ENCODE data around the gene AK8. TPM values are rescaled to one million over a fixed set of nuclear protein-coding genes. Genes with fewer than 3 reads are reported as not detected.

Gene AK8
- total and polyA plus RNA-seq, 2 of the 4 experiments (the other 2 are of a cell fraction), result under 0.01 to 0.09 TPM

DNA sequence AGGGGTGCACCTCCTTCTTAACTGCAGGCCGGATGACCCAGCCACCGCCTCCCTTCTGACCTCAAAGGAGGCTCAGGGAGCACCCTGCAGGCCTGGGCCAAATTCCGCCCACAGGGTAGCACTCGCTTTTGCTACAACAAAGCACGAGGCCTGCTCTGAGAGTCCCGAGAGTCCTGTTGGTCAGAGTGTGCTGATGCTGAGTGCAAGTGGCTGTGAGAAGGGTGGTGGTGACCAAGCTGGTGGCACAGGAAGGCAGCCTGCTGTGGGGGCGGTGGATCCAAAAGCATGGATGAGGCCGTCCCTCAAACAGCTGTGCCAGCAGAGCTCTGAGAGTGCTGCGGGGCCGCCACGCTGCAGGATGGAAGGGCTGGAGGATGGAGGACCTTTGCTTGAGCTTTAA is 101.8 kb downstream of the AK8 start:
- CTCF ChIA-PET, result no interaction called here
- Histone ChIP-seq H3K79me1 (ENCODE audit: low read depth in 1 of 2, low read length in 2 of 2) (no peaks in the 10 kb centered on the region), H3K9me3 (ENCODE audit: control insufficient read depth, insufficient read depth, low read length) (peaks cover 2% of the 10 kb centered on the region; the same call in 1 of the 2 replicates), H4K8ac (ENCODE audit: low read depth in 2 of 2, low read length in 2 of 2) (no peak overlapping the region), H2BK15ac (ENCODE audit: low read depth, low read length) (no peak overlapping the region), H3K9ac (ENCODE audit: low read depth, low read length) (no peak overlapping the region), H3K4me3 (ENCODE audit: insufficient read depth, low read depth, low read length) (no peak overlapping the region), H3K27ac (ENCODE audit: insufficient read depth, low read length) (no peak overlapping the region), H3K4me1 (ENCODE audit: control insufficient read depth, insufficient read depth, low read length) (no peaks in the 10 kb centered on the region), H3K4ac (ENCODE audit: low read depth, low read length) (no peak overlapping the region), H4K5ac (ENCODE audit: low read depth, low read length) (no peak overlapping the region), H3K9me1 (ENCODE audit: insufficient read depth, low read length) (no peaks in the 10 kb centered on the region; the same call in 1 of the 2 replicates), H2AFZ (replicated peaks; ENCODE audit: low read length, poor library complexity) (no peak overlapping the region), H3K18ac (ENCODE audit: low read depth, low read length) (no peak overlapping the region), H2BK120ac (ENCODE audit: low read depth, low read length) (no peak overlapping the region), H2AK9ac (replicated peaks; ENCODE audit: low read depth, low read length, poor library complexity) (no peak overlapping the region), H3K27me3 (ENCODE audit: control insufficient read depth, insufficient read depth, low read length) (peaks cover 18% of the 10 kb centered on the region), H3K14ac (replicated peaks; ENCODE audit: low read depth, low read length) (no peak overlapping the region), H2BK20ac (ENCODE audit: low read depth, low read length) (no peak overlapping the region), H3K56ac (ENCODE audit: extremely low read depth, insufficient read depth, low read length) (no peak overlapping the region), H2BK5ac (ENCODE audit: low read depth, low read length, poor library complexity, severe bottlenecking) (no peak overlapping the region), H4K91ac (ENCODE audit: insufficient read depth, low read depth, low read length) (no peak overlapping the region), H3K23ac (ENCODE audit: low read depth, low read length) (no peak overlapping the region), H3K4me2 (ENCODE audit: low read depth, low read length) (no peak overlapping the region), H2AK5ac (ENCODE audit: low read depth, low read length) (no peak overlapping the region), H4K20me1 (ENCODE audit: insufficient read depth, low read length) (no peaks in the 10 kb centered on the region), H3K36me3 (ENCODE audit: control insufficient read depth, insufficient read depth, low read length) (no peaks in the 10 kb centered on the region)
- WGBS, 2 experiments (ENCODE audit: extremely low coverage in 2 of 2, insufficient read length in 1 of 2), result 82% methylated on average over 3 of the region's 11 CpGs; no CpG with 5 or more reads in 1 of the 2 experiments
- in situ Hi-C loops (cut with MboI; ENCODE audit: low sequenced_read_pairs), result no loop called here
- dilution Hi-C loops (cut with HindIII; ENCODE audit: low sequenced_read_pairs, unreplicated experiment), result no loop called here
- POLR2A ChIA-PET (ENCODE audit: unreplicated experiment), result no interaction called here
- BruUV-seq (replicated peaks), result no TSS peak
- ATAC-seq (ENCODE audit: low read depth), result no peak
- DNase-seq, result no peak
- TF ChIP-seq POLR2A (IDR thresholded peaks at IDR 0.05; ENCODE audit: low read depth, low read length), result no peak
- TF ChIP-seq MAFK (IDR thresholded peaks at IDR 0.05; ENCODE audit: low read depth, low read length), result no peak
- TF ChIP-seq SMC3 (IDR thresholded peaks at IDR 0.05; ENCODE audit: low read depth, low read length), result no peak
- TF ChIP-seq MXI1 (IDR thresholded peaks at IDR 0.05; ENCODE audit: borderline replicate concordance, low read depth, low read length), result no peak
- no peak for TF ChIP-seq USF2 (IDR thresholded peaks at IDR 0.05; ENCODE audit: low read depth, low read length)
- TF ChIP-seq RAD21 (IDR thresholded peaks at IDR 0.05; ENCODE audit: low read length), result no peak
- TF ChIP-seq FOS (IDR thresholded peaks at IDR 0.05; ENCODE audit: low read depth, low read length), result no peak
- TF ChIP-seq, protein P1, sequence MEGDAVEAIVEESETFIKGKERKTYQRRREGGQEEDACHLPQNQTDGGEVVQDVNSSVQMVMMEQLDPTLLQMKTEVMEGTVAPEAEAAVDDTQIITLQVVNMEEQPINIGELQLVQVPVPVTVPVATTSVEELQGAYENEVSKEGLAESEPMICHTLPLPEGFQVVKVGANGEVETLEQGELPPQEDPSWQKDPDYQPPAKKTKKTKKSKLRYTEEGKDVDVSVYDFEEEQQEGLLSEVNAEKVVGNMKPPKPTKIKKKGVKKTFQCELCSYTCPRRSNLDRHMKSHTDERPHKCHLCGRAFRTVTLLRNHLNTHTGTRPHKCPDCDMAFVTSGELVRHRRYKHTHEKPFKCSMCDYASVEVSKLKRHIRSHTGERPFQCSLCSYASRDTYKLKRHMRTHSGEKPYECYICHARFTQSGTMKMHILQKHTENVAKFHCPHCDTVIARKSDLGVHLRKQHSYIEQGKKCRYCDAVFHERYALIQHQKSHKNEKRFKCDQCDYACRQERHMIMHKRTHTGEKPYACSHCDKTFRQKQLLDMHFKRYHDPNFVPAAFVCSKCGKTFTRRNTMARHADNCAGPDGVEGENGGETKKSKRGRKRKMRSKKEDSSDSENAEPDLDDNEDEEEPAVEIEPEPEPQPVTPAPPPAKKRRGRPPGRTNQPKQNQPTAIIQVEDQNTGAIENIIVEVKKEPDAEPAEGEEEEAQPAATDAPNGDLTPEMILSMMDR (conservative IDR thresholded peaks at IDR 0.05; ENCODE audit: low read depth, low read length), result no peak
- TF ChIP-seq BHLHE40 (IDR thresholded peaks at IDR 0.05; ENCODE audit: low read depth, low read length), result no peak
- TF ChIP-seq ELK1 (IDR thresholded peaks at IDR 0.05; ENCODE audit: borderline replicate concordance, low read depth, low read length), result no peak
- no peak for TF ChIP-seq MAZ (IDR thresholded peaks at IDR 0.05; ENCODE audit: borderline replicate concordance, low read depth, low read length)
- intact Hi-C loops (cut with micrococcal nuclease), result no loop called here

All from IMR-90 (cell line).